OCI-LY1 (cell line): ENCODE results near the gene FRS3.

Experiments used
- H2AFZ ChIP-seq: fragments of 200-600 bp; sonication (generic), shearing (Covaris generic); 2 replicates; pipeline ENCODE4 v1.6.0; 2014; ENCODE audit warnings: antibody characterized with exemption, mild to moderate bottlenecking, low read length
- H3F3A ChIP-seq: fragments of 200-600 bp; sonication (generic), shearing (Covaris generic); 2 replicates; pipeline ENCODE4 v1.6.0; 2014; ENCODE audit warnings: mild to moderate bottlenecking, antibody characterized with exemption, low read length, moderate library complexity; ENCODE audit not compliant: insufficient read depth
- H3K27ac ChIP-seq: fragments of 200-600 bp; sonication (generic); 2 replicates; pipeline ENCODE4 v1.5.1; 2014; ENCODE audit warnings: low read length, mixed run types, mild to moderate bottlenecking, low read depth; ENCODE audit not compliant: poor library complexity, severe bottlenecking
- H3K27me3 ChIP-seq: fragments of 200-600 bp; sonication (generic); 2 replicates; pipeline ENCODE4 v1.6.0; 2014; ENCODE audit warnings: antibody characterized with exemption, mild to moderate bottlenecking, low read length, moderate library complexity; ENCODE audit not compliant: insufficient read depth
- H3K36me3 ChIP-seq: fragments of 200-600 bp; sonication (generic); 2 replicates; pipeline ENCODE4 v1.6.1; 2014; ENCODE audit warnings: mild to moderate bottlenecking, antibody characterized with exemption, low read length, moderate library complexity, mixed read lengths; ENCODE audit not compliant: insufficient read depth
- H3K4me1 ChIP-seq: fragments of 200-600 bp; sonication (generic); 2 replicates; pipeline ENCODE4 v1.5.1; 2014; ENCODE audit warnings: mild to moderate bottlenecking, low read length, moderate library complexity; ENCODE audit not compliant: insufficient read depth, severe bottlenecking
- H3K4me2 ChIP-seq: fragments of 200-600 bp; sonication (generic), shearing (Covaris generic); 2 replicates; pipeline ENCODE4 v1.6.1; 2014; ENCODE audit warnings: low read length
- H3K4me3 ChIP-seq: fragments of 200-600 bp; sonication (generic); 2 replicates; pipeline ENCODE4 v1.5.1; 2014; ENCODE audit warnings: low read length, low read depth, mild to moderate bottlenecking, mixed read lengths; ENCODE audit not compliant: poor library complexity, severe bottlenecking
- H3K79me2 ChIP-seq: fragments of 200-600 bp; shearing (Covaris generic); 2 replicates; pipeline ENCODE4 v1.6.1; 2016; ENCODE audit warnings: mixed run types, low read length, mixed read lengths; ENCODE audit not compliant: insufficient read depth
- H3K9ac ChIP-seq: fragments of 200-600 bp; sonication (generic), shearing (Covaris generic); 2 replicates; pipeline ENCODE4 v1.6.1; 2014; ENCODE audit warnings: mild to moderate bottlenecking, low read length, mixed read lengths
- H3K9me2 ChIP-seq: fragments of 200-600 bp; sonication (generic), shearing (Covaris generic); 2 replicates; pipeline ENCODE4 v1.6.1; 2014; ENCODE audit warnings: low read depth, mild to moderate bottlenecking, low read length, mixed read lengths
- H3K9me3 ChIP-seq: fragments of 200-600 bp; shearing (Covaris generic); 2 replicates; pipeline ENCODE4 v1.6.1; 2014; ENCODE audit warnings: low read length, mixed read lengths
- H4K20me1 ChIP-seq: fragments of 200-600 bp; sonication (generic), shearing (Covaris generic); 2 replicates; pipeline ENCODE4 v1.6.0; 2016; ENCODE audit warnings: mild to moderate bottlenecking, low read length; ENCODE audit not compliant: insufficient read depth
- EZH2 ChIP-seq: fragments of 200-600 bp; sonication (generic), shearing (Covaris generic); IDR thresholded peaks from 2 replicates; pipeline ENCODE4 v1.8.0; 2017; ENCODE audit warnings: borderline replicate concordance, mixed run types, mild to moderate bottlenecking, antibody characterized with exemption, low read length, moderate library complexity, mixed read lengths
- TF ChIP-seq, protein P1 (sequence below): fragments of 200-600 bp; sonication (generic), shearing (Covaris generic); IDR thresholded peaks from 2 replicates; pipeline ENCODE4 v1.5.1; 2017; ENCODE audit warnings: mild to moderate bottlenecking, antibody characterized with exemption, low read length, moderate library complexity, mixed read lengths

Gene FRS3

DNA sequence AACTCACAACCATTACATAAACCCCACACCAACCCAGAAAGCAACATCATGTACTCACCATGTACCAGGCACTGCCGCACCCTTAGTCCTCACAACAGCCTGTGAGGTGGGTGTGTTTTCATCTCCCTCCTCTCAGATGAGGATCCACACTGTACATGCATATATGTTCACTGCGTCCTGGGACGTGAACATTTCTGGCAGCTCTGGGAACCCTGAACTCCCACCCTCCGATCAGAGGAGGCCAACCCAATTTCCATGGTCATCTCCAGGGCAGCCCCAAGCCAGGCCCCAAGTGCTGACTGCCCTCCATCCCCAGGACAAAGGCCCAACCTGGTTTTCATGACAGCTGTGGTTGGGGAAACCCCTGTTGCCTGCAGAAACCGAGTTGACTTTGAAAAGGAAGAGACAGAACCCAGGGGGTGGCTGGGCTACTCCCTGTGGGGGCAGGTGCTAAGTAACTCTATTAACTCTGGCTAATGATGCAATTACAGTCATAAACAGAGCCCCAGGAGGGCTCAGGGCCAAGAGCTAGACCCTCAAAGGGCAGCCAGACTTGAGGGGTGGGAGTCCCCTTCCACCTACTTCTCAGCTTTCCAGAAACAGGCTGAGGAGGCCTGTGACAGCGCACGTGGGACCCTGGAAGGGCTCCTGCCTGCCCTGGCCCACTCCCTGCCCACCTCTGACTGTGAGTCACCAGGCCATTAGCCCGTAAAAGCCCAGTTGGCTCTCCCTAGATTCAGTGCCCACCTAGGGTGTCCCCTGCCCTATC, 46.9 kb downstream of the FRS3 start:
- Histone ChIP-seq H4K20me1 (no peaks in the 10 kb centered on the region), H3K79me2 (no peaks in the 10 kb centered on the region), H3F3A (no peaks in the 10 kb centered on the region), H3K9me2 (no peaks in the 10 kb centered on the region), H3K36me3 (no peaks in the 10 kb centered on the region), H3K9me3 (no peaks in the 10 kb centered on the region), H3K4me2 (peak overlapping the region; percentile 78), H3K27me3 (no peaks in the 10 kb centered on the region), H3K4me3 (peak overlapping the region; percentile 79), H3K4me1 (peaks cover 66% of the 10 kb centered on the region), H3K27ac (peak overlapping the region; percentile 93), H3K9ac (peak overlapping the region; percentile 86; the same call in 1 of the 2 replicates), H2AFZ (no peak overlapping the region)
- TF ChIP-seq EZH2 = no peak
- TF ChIP-seq, protein P1, sequence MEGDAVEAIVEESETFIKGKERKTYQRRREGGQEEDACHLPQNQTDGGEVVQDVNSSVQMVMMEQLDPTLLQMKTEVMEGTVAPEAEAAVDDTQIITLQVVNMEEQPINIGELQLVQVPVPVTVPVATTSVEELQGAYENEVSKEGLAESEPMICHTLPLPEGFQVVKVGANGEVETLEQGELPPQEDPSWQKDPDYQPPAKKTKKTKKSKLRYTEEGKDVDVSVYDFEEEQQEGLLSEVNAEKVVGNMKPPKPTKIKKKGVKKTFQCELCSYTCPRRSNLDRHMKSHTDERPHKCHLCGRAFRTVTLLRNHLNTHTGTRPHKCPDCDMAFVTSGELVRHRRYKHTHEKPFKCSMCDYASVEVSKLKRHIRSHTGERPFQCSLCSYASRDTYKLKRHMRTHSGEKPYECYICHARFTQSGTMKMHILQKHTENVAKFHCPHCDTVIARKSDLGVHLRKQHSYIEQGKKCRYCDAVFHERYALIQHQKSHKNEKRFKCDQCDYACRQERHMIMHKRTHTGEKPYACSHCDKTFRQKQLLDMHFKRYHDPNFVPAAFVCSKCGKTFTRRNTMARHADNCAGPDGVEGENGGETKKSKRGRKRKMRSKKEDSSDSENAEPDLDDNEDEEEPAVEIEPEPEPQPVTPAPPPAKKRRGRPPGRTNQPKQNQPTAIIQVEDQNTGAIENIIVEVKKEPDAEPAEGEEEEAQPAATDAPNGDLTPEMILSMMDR = no peak

DNA sequence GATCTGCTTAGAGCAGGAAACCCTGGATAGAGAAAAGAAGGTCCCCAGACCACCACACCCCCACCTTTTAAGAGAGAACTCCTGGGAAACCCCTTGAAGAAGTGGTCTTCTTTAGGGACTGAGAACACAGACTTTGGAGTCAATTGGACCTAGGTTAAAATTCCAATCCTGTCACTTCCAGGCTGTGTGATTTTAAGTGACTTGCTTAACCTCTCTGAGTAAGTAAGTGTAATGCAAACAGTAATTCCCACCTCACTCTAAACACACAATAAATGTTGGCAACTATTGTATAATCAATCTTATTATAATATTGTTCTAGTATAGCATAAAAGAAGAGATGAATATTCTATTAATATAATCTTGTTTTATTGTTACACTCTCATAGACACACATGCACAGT, 47.6 kb downstream of the FRS3 start:
- Histone ChIP-seq H4K20me1 (no peaks in the 10 kb centered on the region), H3K9me2 (no peaks in the 10 kb centered on the region), H3F3A (no peaks in the 10 kb centered on the region), H3K27ac (peak overlapping the region; percentile 93), H3K9ac (no peak overlapping the region; the same call in 1 of the 2 replicates), H3K9me3 (no peaks in the 10 kb centered on the region), H3K27me3 (no peaks in the 10 kb centered on the region), H3K36me3 (no peaks in the 10 kb centered on the region), H3K4me2 (peak overlapping the region; percentile 78), H3K4me1 (peaks cover 66% of the 10 kb centered on the region), H3K79me2 (no peaks in the 10 kb centered on the region), H3K4me3 (peak overlapping the region; percentile 79), H2AFZ (no peak overlapping the region)
- TF ChIP-seq, protein P1 = no peak
- TF ChIP-seq EZH2 = no peak

DNA sequence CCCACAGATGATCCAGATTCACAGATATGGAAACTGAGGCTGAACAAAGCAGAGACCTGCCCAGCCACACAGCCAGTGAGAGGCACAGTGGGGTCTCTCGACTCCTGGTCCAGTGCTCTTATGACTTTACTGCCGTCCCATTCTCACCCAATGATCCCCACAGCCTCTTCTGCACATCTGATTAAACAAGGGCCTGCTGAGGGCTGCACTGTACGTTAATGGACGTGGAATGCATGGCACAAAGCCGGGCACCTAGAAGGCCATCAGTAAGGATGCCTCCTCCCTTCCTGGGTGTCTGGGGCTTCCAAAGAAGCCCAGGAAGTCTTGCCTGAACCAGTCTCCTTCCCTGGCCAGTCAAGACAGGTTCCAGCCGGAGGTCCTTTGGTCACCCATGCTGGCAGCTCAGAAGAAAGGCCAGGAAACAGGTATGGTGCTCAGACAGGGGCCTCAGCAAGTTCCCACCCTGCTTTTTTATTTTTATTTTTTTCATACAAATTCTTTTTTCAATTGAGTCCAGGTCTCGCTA, 48.1 kb downstream of the FRS3 start:
- Histone ChIP-seq H2AFZ (no peak overlapping the region), H3K9me2 (no peaks in the 10 kb centered on the region), H3K36me3 (no peaks in the 10 kb centered on the region), H3K27me3 (no peaks in the 10 kb centered on the region), H3F3A (no peaks in the 10 kb centered on the region), H4K20me1 (no peaks in the 10 kb centered on the region), H3K9me3 (no peaks in the 10 kb centered on the region), H3K4me3 (peak overlapping the region; percentile 28), H3K27ac (no peak overlapping the region), H3K79me2 (no peaks in the 10 kb centered on the region), H3K9ac (no peak overlapping the region; the same call in 1 of the 2 replicates), H3K4me1 (peaks cover 66% of the 10 kb centered on the region), H3K4me2 (peak overlapping the region; percentile 78)
- TF ChIP-seq, protein P1 = no peak
- TF ChIP-seq EZH2 = no peak
